K562 (cell line): ENCODE results near the gene IREB2.

ENCODE experiments used
- CCNT2 ChIP-seq: IDR thresholded peaks from 2 replicates; pipeline ENCODE4 v1.6.1; 2011; ENCODE audit warnings: borderline replicate concordance, low read depth, mild to moderate bottlenecking, moderate library complexity, mixed read lengths, low read length; ENCODE audit not compliant: insufficient read length; ENCODE audit errors: extremely low read depth
- CREB1 ChIP-seq, 2 experiments: sonication (generic) in 1 of 2; formaldehyde crosslinking in 1 of 2; IDR thresholded peaks; 2 replicates each; pipeline versions ENCODE4 v1.6.1 to v1.8.0; 2012 to 2022; ENCODE audit warnings: inconsistent platforms in 1 of 2, mild to moderate bottlenecking in 1 of 2, missing genetic modification reagents in 1 of 2, moderate library complexity in 1 of 2
- CTCF ChIP-seq, 3 experiments: IDR thresholded peaks in 2 of 3; conservative IDR thresholded peaks in 1 of 3; 2 replicates each; pipeline ENCODE4 v1.5.1; 2011 to 2012; ENCODE audit warnings: low read length in 3 of 3, mild to moderate bottlenecking in 3 of 3, control low read depth in 2 of 3, improper control_type of control experiment in 1 of 3, inconsistent platforms in 1 of 3, low read depth in 1 of 3, mixed read lengths in 1 of 3, moderate library complexity in 1 of 3; ENCODE audit not compliant: insufficient read depth in 2 of 3
- CXXC5 ChIP-seq: fragments of 250-450 bp; sonication (Bioruptor Pico); IDR thresholded peaks from 2 replicates; pipeline ENCODE4 v1.8.0; 2022; ENCODE audit warnings: inconsistent platforms, mild to moderate bottlenecking, moderate library complexity
- MAFF ChIP-seq: IDR thresholded peaks from 2 replicates; pipeline ENCODE4 v1.6.1; 2012; ENCODE audit warnings: low read length, improper control_type of control experiment
- MCM3 ChIP-seq: fragments of 450-650 bp; IDR thresholded peaks from 2 replicates; pipeline ENCODE4 v1.6.1; 2016
- NR0B1 ChIP-seq: fragments of 450-650 bp; IDR thresholded peaks from one replicate; pipeline ENCODE4 v1.6.1; 2018; ENCODE audit warnings: mild to moderate bottlenecking, moderate library complexity; ENCODE audit not compliant: partially characterized antibody
- RFX7 ChIP-seq: fragments of 250-450 bp; sonication (Bioruptor Pico); IDR thresholded peaks from 2 replicates; pipeline ENCODE4 v1.5.1; 2021; ENCODE audit warnings: mild to moderate bottlenecking
- SIN3A ChIP-seq, 2 experiments: fragments of 150-350 bp in 1 of 2; IDR thresholded peaks; 2 replicates each; pipeline ENCODE4 v1.6.1; 2011 to 2016; ENCODE audit warnings: borderline replicate concordance in 2 of 2, low read depth in 2 of 2, low read length in 2 of 2, mild to moderate bottlenecking in 2 of 2, moderate library complexity in 2 of 2; ENCODE audit not compliant: control insufficient read depth in 1 of 2
- SMARCA4 ChIP-seq: fragments of 450-650 bp; IDR thresholded peaks from 2 replicates; pipeline ENCODE4 v1.6.1; 2016
- TEAD4 ChIP-seq, 2 experiments: sonication (generic) in 1 of 2; formaldehyde crosslinking in 1 of 2; IDR thresholded peaks; 2 replicates each; pipeline versions ENCODE4 v1.6.1 to v1.8.0; 2012 to 2022; ENCODE audit warnings: borderline replicate concordance in 1 of 2, inconsistent platforms in 1 of 2, low read length in 1 of 2, mild to moderate bottlenecking in 1 of 2, missing genetic modification reagents in 1 of 2
- ZNF174 ChIP-seq: fragments of 250-450 bp; sonication (Bioruptor Pico); IDR thresholded peaks from 2 replicates; pipeline ENCODE4 v1.4.0; 2020; ENCODE audit warnings: mild to moderate bottlenecking

- no peak for TF ChIP-seq CTCF (IDR thresholded peaks at IDR 0.05 in 2 of 3, conservative IDR thresholded peaks at IDR 0.05 in 1 of 3; ENCODE audit: insufficient read depth in 2 of 3, low read depth in 1 of 3, low read length in 3 of 3)
- TF ChIP-seq SMARCA4 = no peak; the same call in 1 of the 2 replicates
- no peak for TF ChIP-seq TEAD4 (IDR thresholded peaks at IDR 0.05; ENCODE audit: low read length)
- no peak for TF ChIP-seq TEAD4 (CRISPR knock-in tag; IDR thresholded peaks at IDR 0.05; ENCODE audit: borderline replicate concordance)
- no peak for TF ChIP-seq CCNT2
- TF ChIP-seq CXXC5 (CRISPR knock-in tag) = no peak
- TF ChIP-seq SIN3A (IDR thresholded peaks at IDR 0.05; ENCODE audit: borderline replicate concordance in 2 of 2, control insufficient read depth in 1 of 2, low read depth in 2 of 2, low read length in 2 of 2) = 0 out of 4 replicates have a peak, but pooled peaks have one; percentile 2 to 26
- TF ChIP-seq MAFF = no peak
- no peak for TF ChIP-seq CREB1 (IDR thresholded peaks at IDR 0.05)
- no peak for TF ChIP-seq CREB1 (CRISPR knock-in tag; IDR thresholded peaks at IDR 0.05)
- no peak for TF ChIP-seq RFX7 (CRISPR knock-in tag)
- no peak for TF ChIP-seq MCM3
- TF ChIP-seq ZNF174 (CRISPR knock-in tag) = no peak
- TF ChIP-seq NR0B1 = no peak
These were observed 103.1 kb downstream of the IREB2 start for GRCh38 chr15:78540871-78541743.
